Muscle of leg (tissue), 16 donors: Measurements from ENCODE around the gene PLAC1. TPM values are rescaled to one million over a fixed set of nuclear protein-coding genes. Genes with fewer than 3 reads are reported as not detected.
A peak's percentile ranks its signal among the peaks of the same experiment; 100 is the strongest.

Experiments
- DNase-seq: peaks from one replicate; pipeline ENCODE4 v3.0.0; 2013
- H3K27ac ChIP-seq: one replicate; pipeline ENCODE4 v1.5.1; 2013; ENCODE audit warnings: mild to moderate bottlenecking, low read length, control low read depth
- H3K27me3 ChIP-seq: one replicate; pipeline ENCODE4 v1.6.1; 2013; ENCODE audit warnings: low read length; ENCODE audit not compliant: control insufficient read depth, insufficient read depth
- H3K36me3 ChIP-seq: one replicate; pipeline ENCODE4 v1.6.1; 2013; ENCODE audit warnings: low read length; ENCODE audit not compliant: control insufficient read depth, insufficient read depth
- H3K4me1 ChIP-seq: one replicate; pipeline ENCODE4 v1.6.1; 2013; ENCODE audit warnings: low read length; ENCODE audit not compliant: control insufficient read depth, insufficient read depth
- H3K4me3 ChIP-seq: one replicate; pipeline ENCODE4 v1.5.1; 2013; ENCODE audit warnings: low read length, control low read depth
- H3K9me3 ChIP-seq: replicated peaks from 2 replicates; pipeline ENCODE4 v1.6.1; 2013; ENCODE audit warnings: low read depth, low read length; ENCODE audit not compliant: control insufficient read depth
- WGBS: methylation state at CpG from one replicate; pipeline ENCODE4 v1.1.5; 2013; ENCODE audit warnings: missing lambda C conversion rate; ENCODE audit not compliant: insufficient coverage; 5-methylcytosine and 5-hydroxymethylcytosine counted together
- long read RNA-seq, 11 donors: transcript quantifications; one replicate each; lab custom pipeline, GENCODE V29; 2026
- polyA plus RNA-seq, 8 donors: library from polyadenylated mRNA; unstranded; fragments of 120-200 nt; gene quantifications; one replicate each; pipeline versions ENCODE4 v1.2.1 to v1.2.3, GENCODE V29; 2013; ENCODE audit warnings: inconsistent platforms in 1 of 8, low replicate concordance in 1 of 8; ENCODE audit not compliant: insufficient read length in 8 of 8, insufficient read depth in 1 of 8
- total RNA-seq: library from RNA; stranded (reverse); fragments of 120-200 nt; gene quantifications from one replicate; pipeline ENCODE4 v1.2.4, GENCODE V29; 2013

The PLAC1 gene, protein sequence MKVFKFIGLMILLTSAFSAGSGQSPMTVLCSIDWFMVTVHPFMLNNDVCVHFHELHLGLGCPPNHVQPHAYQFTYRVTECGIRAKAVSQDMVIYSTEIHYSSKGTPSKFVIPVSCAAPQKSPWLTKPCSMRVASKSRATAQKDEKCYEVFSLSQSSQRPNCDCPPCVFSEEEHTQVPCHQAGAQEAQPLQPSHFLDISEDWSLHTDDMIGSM
- total RNA-seq (2.5 TPM), polyA plus RNA-seq (1 to 10 TPM; 1.4 to 2.7 (median 2.3) TPM)
- long read RNA-seq, donor 1 = 0 reads
- long read RNA-seq, donor 2 = 0 reads
- long read RNA-seq, donor 3 = 0 reads
- long read RNA-seq, donor 4 = 0 reads
- long read RNA-seq, donor 5 = 0 reads
- long read RNA-seq, donor 6 = 0 reads
- long read RNA-seq, donor 7, partial matches to known transcripts = 0 of 1 reads
- long read RNA-seq, donor 7, other reads (novel, unspliced or antisense) = 0 of 1 reads
- long read RNA-seq, donor 8, partial matches to known transcripts = 0 of 4 reads
- long read RNA-seq, donor 8, other reads (novel, unspliced or antisense) = 0 of 4 reads
- long read RNA-seq, donor 9, partial matches to known transcripts = 0 of 1 reads
- long read RNA-seq, donor 9, other reads (novel, unspliced or antisense) = 0 of 1 reads
- long read RNA-seq, donor 10 = 0 reads
- long read RNA-seq, donor 11 = 0 reads

DNA sequence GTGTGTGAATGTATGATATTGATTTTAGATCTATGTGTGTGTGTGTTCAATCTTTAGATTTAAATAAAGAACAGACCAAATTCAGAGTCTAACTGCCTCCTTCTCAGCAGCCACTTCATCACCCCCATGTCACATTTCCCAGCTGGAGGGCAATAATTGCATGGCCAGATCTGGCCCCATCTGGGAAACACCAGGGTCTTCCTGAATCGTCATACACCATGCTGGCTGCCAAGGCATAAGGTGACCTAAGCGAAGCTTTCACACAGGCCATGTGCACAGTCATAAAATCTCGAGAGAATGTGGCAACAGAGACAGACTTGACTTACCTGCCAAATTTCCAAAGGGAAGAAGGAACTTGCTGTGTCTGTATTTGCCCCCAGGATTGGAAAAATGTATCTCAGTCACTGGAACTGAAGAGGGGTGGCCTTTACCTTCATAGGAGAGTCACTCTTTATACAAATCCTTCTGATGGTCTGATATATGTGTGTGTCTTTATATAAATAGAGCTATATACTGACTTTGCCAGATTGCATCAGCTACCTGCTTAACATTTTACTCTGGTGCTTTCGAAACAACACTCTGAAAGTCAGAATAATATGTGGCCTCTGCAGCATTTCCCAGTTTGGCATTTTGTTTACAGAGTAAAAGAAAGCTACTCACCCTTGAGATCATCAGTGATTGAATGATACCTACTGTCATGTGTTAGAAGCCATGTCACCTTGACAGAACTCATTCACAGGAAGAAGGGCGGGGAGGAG lies at the start of gene PLAC1:
Gene PLAC1, minus strand, starts transcription at position 470 of the 758 bp plus-strand sequence. CDS start 91,789 bp downstream, outside the sequence.
- no peak within 1 kb of the TSS for H3K4me3 ChIP-seq
- 13% methylated on average over 3 of the region's 5 CpGs for WGBS
- no peaks in the 10 kb centered on the region for H3K9me3 ChIP-seq

DNA sequence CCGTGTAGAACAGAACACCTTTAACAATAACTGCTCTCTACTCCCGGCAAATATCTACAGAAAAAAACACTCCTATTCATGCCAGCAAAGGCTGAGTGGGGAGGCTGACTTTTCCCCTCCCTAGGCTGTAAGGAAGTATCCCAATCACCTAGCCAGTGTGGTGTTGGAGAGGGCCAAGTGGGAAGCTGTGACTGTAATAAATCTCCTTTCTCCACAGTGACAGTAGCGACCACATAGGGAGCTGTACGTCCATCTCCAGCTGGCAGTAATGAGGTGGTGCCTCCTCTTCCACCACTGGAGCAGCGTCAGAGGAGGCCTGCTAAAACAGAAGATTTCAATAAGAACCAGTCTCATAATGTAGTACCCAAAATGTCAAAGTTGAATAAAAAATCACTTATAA lies 47.9 kb upstream of the PLAC1 start:
- H3K27me3 ChIP-seq = no peaks in the 10 kb centered on the region
- no peaks in the 10 kb centered on the region for H3K36me3 ChIP-seq
- no peak overlapping the region for H3K27ac ChIP-seq
- no peak overlapping the region for H3K4me3 ChIP-seq
- no peaks in the 10 kb centered on the region for H3K4me1 ChIP-seq
- no peaks in the 10 kb centered on the region for H3K9me3 ChIP-seq
- no CpG with 5 or more reads among the region's 5 CpGs for WGBS
- DNase-seq = no peak

More for the DNA sequence above, at the start of gene PLAC1:
- Histone ChIP-seq H3K4me1 (no peaks in the 10 kb centered on the region), H3K27ac (no peak within 1 kb of the TSS), H3K36me3 (no peaks in the 10 kb centered on the region), H3K27me3 (peaks cover 17% of the 10 kb centered on the region)
- no peak for DNase-seq

DNA sequence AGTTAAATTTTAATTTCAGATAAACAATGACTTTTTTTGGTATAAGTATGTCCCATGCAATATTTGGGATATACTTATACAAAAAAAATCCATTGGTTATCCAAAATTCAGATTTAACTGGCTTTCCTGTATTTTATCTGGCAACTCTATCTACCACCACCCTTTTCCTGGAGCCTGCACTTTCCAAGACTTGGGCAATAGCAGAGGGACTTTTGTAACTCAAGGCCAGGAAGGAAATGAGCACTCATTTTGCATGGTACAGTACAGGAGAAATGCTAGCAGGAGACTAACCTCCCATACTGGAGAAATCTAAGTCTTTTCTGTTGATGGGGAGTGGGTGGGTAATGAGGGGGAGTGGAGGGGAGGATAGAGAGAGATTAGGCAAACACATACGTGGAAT lies 37.7 kb upstream of the PLAC1 start:
- H3K9me3 ChIP-seq = peaks cover 2% of the 10 kb centered on the region
- no CpG with 5 or more reads among the region's 1 CpG for WGBS

DNA sequence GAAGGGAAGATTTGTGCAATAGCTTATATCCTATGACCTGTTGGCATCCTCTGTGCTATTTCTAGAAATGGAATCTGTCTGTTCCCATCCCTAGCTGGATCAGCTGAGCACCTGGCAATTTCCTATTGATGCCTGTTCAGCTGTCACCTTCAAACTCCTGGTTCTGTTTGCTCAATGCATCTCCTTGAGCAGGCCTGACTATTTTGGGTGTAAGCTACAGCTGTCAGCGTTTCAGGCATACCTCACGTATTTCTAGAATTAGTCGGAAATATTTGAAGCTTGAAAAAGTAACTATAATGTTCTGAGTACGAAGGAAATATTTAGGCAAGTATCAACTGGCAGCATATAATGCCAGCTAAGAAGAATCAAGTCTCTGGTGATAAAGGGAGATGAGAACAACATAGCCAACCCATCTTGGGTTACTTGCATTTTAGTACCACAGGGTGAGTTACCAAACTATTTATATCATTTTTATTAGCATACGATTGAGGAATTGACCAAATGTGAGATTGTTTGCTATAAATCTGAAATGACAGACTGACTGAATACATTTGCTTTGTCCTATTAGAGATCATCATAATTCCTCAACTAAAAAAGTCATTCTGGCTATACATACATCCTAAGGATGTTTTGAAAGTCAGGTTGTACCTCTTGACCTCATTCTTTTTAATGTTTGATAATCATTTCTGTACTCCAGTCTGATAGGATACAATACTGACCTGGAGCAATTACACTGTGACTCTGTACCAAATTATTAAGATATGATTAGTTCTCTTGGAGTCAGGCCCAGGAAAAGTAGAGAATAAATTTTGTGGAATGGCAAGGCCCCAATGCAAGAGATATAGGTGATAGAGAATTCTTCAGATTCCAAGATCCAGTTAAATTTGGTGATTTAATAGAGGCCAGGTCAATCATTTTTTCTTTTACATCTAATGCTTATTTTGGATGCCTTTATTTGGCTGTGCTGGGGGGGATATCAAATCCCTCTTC lies 36.4 kb upstream of the PLAC1 start:
- DNase-seq = peak; percentile 66
- no CpG with 5 or more reads among the region's 5 CpGs for WGBS

More for the DNA sequence above, 37.7 kb upstream of the PLAC1 start:
- no peak for DNase-seq
- Histone ChIP-seq H3K36me3 (no peaks in the 10 kb centered on the region), H3K4me1 (peaks cover 7% of the 10 kb centered on the region), H3K27ac (no peak overlapping the region), H3K27me3 (peaks cover 5% of the 10 kb centered on the region), H3K4me3 (no peak overlapping the region)

DNA sequence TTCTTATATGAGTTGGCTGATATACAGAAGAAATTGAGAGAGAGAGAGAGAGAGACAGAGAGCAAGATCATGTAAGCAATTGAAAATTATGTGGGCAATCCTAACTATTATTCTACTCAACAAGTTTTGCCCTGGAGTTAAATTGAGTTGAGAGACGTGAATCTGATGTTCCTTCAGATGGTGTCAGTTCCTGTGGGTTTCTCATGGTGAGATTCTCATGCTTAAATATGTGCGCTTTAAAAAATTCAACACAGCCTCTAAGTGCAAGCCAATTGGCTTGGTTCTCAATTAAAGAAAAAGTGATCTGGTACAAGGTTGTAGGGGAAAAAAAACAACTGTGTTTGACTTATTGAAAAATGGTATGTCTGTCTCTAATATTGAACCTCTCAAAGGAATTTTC lies 35.4 kb upstream of the PLAC1 start:
- no peak for DNase-seq
- H3K27me3 ChIP-seq = peaks cover 11% of the 10 kb centered on the region
- whole genome bisulfite sequencing = 40% methylated on average over 1 of the region's 2 CpGs
- no peak overlapping the region for H3K4me3 ChIP-seq
- no peaks in the 10 kb centered on the region for H3K9me3 ChIP-seq
- peak overlapping the region; percentile 50 for H3K27ac ChIP-seq
- H3K36me3 ChIP-seq = no peaks in the 10 kb centered on the region
- peaks cover 9% of the 10 kb centered on the region for H3K4me1 ChIP-seq

More for the DNA sequence above, 36.4 kb upstream of the PLAC1 start:
- H3K4me3 ChIP-seq = no peak overlapping the region
- H3K27me3 ChIP-seq = peaks cover 8% of the 10 kb centered on the region
- no peak overlapping the region for H3K27ac ChIP-seq
- peaks cover 9% of the 10 kb centered on the region for H3K4me1 ChIP-seq
- H3K36me3 ChIP-seq = no peaks in the 10 kb centered on the region
- H3K9me3 ChIP-seq = no peaks in the 10 kb centered on the region

DNA sequence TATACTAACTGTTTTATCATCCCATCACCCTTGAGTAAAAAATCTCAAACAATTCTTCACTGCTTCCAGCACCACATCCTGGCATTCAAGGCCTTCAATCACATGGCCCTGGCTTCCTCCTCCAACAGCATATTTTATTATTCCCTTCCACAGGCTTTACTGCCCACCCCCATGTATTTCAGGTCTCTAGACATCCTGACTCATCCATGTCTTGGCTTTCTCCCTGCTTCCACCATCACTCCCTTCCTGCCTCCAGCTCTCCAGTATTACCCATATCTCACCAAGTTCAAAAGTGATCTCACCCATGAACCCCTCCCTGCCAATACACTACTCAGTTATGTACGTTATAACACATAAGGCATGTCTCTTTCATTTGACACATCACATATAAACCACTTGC lies 34.7 kb upstream of the PLAC1 start:
- Histone ChIP-seq H3K4me1 (peaks cover 9% of the 10 kb centered on the region), H3K36me3 (no peaks in the 10 kb centered on the region), H3K4me3 (no peak overlapping the region), H3K9me3 (no peaks in the 10 kb centered on the region), H3K27me3 (peaks cover 11% of the 10 kb centered on the region), H3K27ac (peak overlapping the region; percentile 50)
- WGBS = no CpG with 5 or more reads among the region's 1 CpG
- DNase-seq = no peak

DNA sequence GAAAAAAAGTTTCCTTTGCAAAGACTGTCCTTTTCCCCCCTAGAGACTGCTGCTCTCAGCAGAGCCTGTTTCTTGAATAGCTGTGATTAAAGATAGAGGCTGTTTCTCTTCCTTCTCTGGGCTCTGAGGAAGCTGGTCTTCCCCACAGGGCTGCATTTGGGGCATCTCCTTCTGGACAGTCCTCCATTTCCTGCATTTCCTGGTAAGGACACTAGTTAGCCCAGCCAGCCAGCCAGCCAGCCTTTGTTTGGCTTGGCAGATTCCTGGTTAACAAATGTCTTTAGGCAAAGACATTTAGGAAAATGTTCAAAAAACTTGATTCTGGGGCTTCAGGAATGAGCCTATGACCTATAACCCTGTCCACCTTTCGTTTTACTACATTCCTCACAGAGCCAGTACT lies 34.0 kb upstream of the PLAC1 start:
- DNase-seq = no peak
- Histone ChIP-seq H3K4me1 (peaks cover 9% of the 10 kb centered on the region), H3K9me3 (no peaks in the 10 kb centered on the region), H3K27me3 (peaks cover 11% of the 10 kb centered on the region), H3K4me3 (no peak overlapping the region), H3K27ac (peak overlapping the region; percentile 37), H3K36me3 (no peaks in the 10 kb centered on the region)
- WGBS = 44% methylated on average over 1 of the region's 1 CpG

DNA sequence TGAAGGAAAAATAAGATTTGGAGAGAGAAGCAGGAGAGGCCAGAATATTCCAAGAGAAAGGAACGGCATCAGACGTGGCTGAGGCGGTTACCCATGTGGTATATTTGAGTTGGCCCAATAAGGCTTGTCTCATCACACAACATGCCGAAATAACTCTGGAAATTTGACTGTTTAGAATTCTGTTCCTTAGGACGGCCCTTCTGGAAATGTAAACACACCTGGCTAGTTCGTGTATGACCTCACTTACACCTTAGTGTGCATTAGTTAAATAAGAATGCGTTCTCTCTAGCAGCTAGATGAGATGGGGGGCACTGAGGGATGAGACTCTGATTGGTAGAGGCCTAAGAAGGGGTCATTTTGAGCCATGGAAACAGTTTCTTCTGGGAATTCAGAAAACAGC lies 33.2 kb upstream of the PLAC1 start:
- Histone ChIP-seq H3K4me3 (no peak overlapping the region), H3K9me3 (no peaks in the 10 kb centered on the region), H3K27ac (no peak overlapping the region), H3K36me3 (no peaks in the 10 kb centered on the region), H3K27me3 (peaks cover 11% of the 10 kb centered on the region), H3K4me1 (peaks cover 9% of the 10 kb centered on the region)
- WGBS = 93% methylated on average over 3 of the region's 7 CpGs
- no peak for DNase-seq

DNA sequence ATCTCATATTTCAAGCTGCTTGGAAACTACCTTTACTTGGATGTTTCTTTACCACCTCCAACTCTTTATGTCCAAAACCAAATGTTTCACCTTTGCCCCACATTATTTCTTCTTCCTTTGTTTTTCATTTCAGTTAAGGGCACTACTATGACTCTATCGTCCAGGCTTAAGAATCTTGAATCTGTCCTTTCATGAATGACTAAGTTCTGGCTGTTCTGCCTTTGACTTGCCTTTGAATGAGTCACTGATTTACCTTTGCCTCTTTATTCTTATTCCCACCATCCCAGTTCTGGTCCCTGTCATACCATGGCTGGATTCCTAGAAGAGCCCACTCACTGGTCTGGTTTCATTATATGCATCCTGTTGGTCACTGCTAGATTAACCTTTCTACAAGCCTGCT lies 30.6 kb upstream of the PLAC1 start:
- no peaks in the 10 kb centered on the region for H3K9me3 ChIP-seq
- 29% methylated on average over 1 of the region's 1 CpG for WGBS
- H3K4me1 ChIP-seq = peaks cover 9% of the 10 kb centered on the region
- peak overlapping the region; percentile 7 for H3K27ac ChIP-seq
- peaks cover 11% of the 10 kb centered on the region for H3K27me3 ChIP-seq
- no peaks in the 10 kb centered on the region for H3K36me3 ChIP-seq
- H3K4me3 ChIP-seq = no peak overlapping the region
- no peak for DNase-seq
